Measurements from ENCODE around the gene YPEL3. TPM values are rescaled to one million over a fixed set of nuclear protein-coding genes. Genes with fewer than 3 reads are reported as not detected.
A peak's percentile ranks its signal among the peaks of the same experiment; 100 is the strongest.

Gene YPEL3
- total RNA-seq, 2 experiments from 2014 or later: 154 to 166 TPM

GRCh38 chr16:30065943-30066760 lies 29.9 kb downstream of the YPEL3 start:
- Mint-ChIP-seq H3K27me3 (no peaks in the 10 kb centered on the region), H3K27ac (peak overlapping the region; percentile 96), H3K9me3 (no peaks in the 10 kb centered on the region), H3K4me3 (peak overlapping the region; percentile 100), H3K4me1 (ENCODE audit: low read depth) (peaks cover 43% of the 10 kb centered on the region), H3K36me3 (ENCODE audit: low read depth) (peaks cover 68% of the 10 kb centered on the region)
- no peak for TF ChIP-seq CTCF (IDR thresholded peaks at IDR 0.05)
- peaks cover 64% of the 10 kb centered on the region for H3K4me1 ChIP-seq (ENCODE audit: insufficient read depth, low read length)
- DNase-seq (peak in 8 of 14 experiments; percentile 18 to 65 (median 32)), ATAC-seq (ENCODE audit: poor library complexity) (no peak)
- intact Hi-C loops (cut with DNase I, micrococcal nuclease): loop anchor here (1.0 to 10.0 kb wide), 8 partner anchors 9 to 569 kb away; partner anchors contain the start of genes GDPD3 (in 1 of the 2), MAPK3 (in 1 of the 2), MAZ (in 1 of the 2) and PPP4C (in 1 of the 2)
- peaks cover 0 to 4% of the 10 kb centered on the region in 2 experiments for H3K9me3 ChIP-seq (ENCODE audit: control insufficient read depth in 1 of 2, insufficient read depth in 1 of 2, low read length in 2 of 2)
- ChIA-PET CTCF (interaction anchor here (0.6 to 5.0 kb wide), 6 partner anchors 11 to 304 kb away, joined by 3 to 26 read pairs (median 4); partner anchors contain the start of genes KIF22, TBC1D10B and TBX6), POLR2A (interaction anchor here (0.5 to 7.2 kb wide), 43 partner anchors 9 to 1244 kb away, joined by 3 to 118 read pairs (median 4); partner anchors contain the start of genes ATXN2L, CD2BP2, CORO1A and DCTPP1)
- peak overlapping the region; percentile 87 to 92 for H3K27ac ChIP-seq (ENCODE audit: low read depth in 1 of 2, low read length in 2 of 2)
- peak overlapping the region; percentile 100 for H3K4me3 ChIP-seq (ENCODE audit: low read length)
- H3K36me3 ChIP-seq (ENCODE audit: insufficient read depth, low read length): peaks cover 45% of the 10 kb centered on the region
- no peaks in the 10 kb centered on the region for H3K27me3 ChIP-seq (ENCODE audit: control insufficient read depth in 1 of 2, insufficient read depth in 2 of 2, low read length in 2 of 2)

GRCh38 chr16:30065102-30065942 lies 30.7 kb downstream of the YPEL3 start, which contains the start of gene ALDOA:
ALDOA (plus strand) TSS chr16:30065760; CDS start chr16:30066898, 1,138 bp downstream.
- POLR2A ChIA-PET: interaction anchor here (0.6 to 7.2 kb wide), 47 partner anchors 8 to 1243 kb away, joined by 3 to 118 read pairs (median 5); partner anchors contain the start of genes ATXN2L, CD2BP2, CORO1A and DCTPP1
- peak within 1 kb of the TSS; percentile 100 for H3K4me3 Mint-ChIP-seq
- H3K4me1 Mint-ChIP-seq (ENCODE audit: low read depth): peaks cover 45% of the 10 kb centered on the region
- Histone ChIP-seq H3K36me3 (ENCODE audit: insufficient read depth, low read length) (peaks cover 37% of the 10 kb centered on the region), H3K4me1 (ENCODE audit: insufficient read depth, low read length) (peaks cover 61% of the 10 kb centered on the region), H3K27ac (ENCODE audit: low read depth in 1 of 2, low read length in 2 of 2) (peak within 1 kb of the TSS; percentile 87 to 92), H3K27me3 (ENCODE audit: control insufficient read depth in 1 of 2, insufficient read depth in 2 of 2, low read length in 2 of 2) (no peaks in the 10 kb centered on the region), H3K4me3 (ENCODE audit: low read length) (peak within 1 kb of the TSS; percentile 100), H3K9me3 (ENCODE audit: control insufficient read depth in 1 of 2, insufficient read depth in 1 of 2, low read length in 2 of 2) (peaks cover 0 to 4% of the 10 kb centered on the region in 2 experiments)
- TF ChIP-seq CTCF (IDR thresholded peaks at IDR 0.05): no peak
- H3K9me3 Mint-ChIP-seq: no peaks in the 10 kb centered on the region
- intact Hi-C loops (cut with DNase I, micrococcal nuclease): loop anchor here (1.0 to 10.0 kb wide), 8 partner anchors 10 to 569 kb away; partner anchors contain the start of genes GDPD3 (in 1 of the 2), MAPK3 (in 1 of the 2), MAZ (in 1 of the 2) and PPP4C (in 1 of the 2)
- ATAC-seq (ENCODE audit: poor library complexity): peak; percentile 80
- H3K27ac Mint-ChIP-seq: peak within 1 kb of the TSS; percentile 96
- CTCF ChIA-PET: interaction anchor here (0.7 to 5.0 kb wide), 7 partner anchors 10 to 275 kb away, joined by 3 to 26 read pairs (median 3); partner anchors contain the start of genes KIF22 and TBX6
- H3K36me3 Mint-ChIP-seq (ENCODE audit: low read depth): peaks cover 59% of the 10 kb centered on the region
- no peaks in the 10 kb centered on the region for H3K27me3 Mint-ChIP-seq
- DNase-seq: peak; percentile 85 to 97 (median 93)

Data from CD4-positive, alpha-beta T cell (primary cell).